Peyer's patch (tissue), 4 donors: ENCODE measurements around the gene CRKL. TPM values are rescaled to one million over a fixed set of nuclear protein-coding genes. Genes with fewer than 3 reads are reported as not detected.
A peak's percentile ranks its signal among the peaks of the same experiment; 100 is the strongest.

ENCODE experiments used
- DNase-seq, 3 donors: peaks; one replicate each; pipeline ENCODE4 v3.0.0-alpha.2; 2017 to 2019
- H3K27ac ChIP-seq, 4 donors: fragments of 200-600 bp; sonication (generic); one replicate each; pipeline ENCODE4 v1.5.1; 2016 to 2019
- H3K27me3 ChIP-seq, 2 donors: fragments of 200-600 bp; sonication (generic); one replicate each; pipeline ENCODE4 v1.5.1; 2019
- H3K36me3 ChIP-seq, 3 donors: fragments of 200-600 bp; sonication (generic); one replicate each; pipeline ENCODE4 v1.5.1; 2016 to 2019
- H3K4me1 ChIP-seq, 4 donors: fragments of 200-600 bp; sonication (generic); one replicate each; pipeline ENCODE4 v1.5.1; 2016 to 2019
- H3K4me3 ChIP-seq, 4 donors: fragments of 200-600 bp; sonication (generic); 1 replicate in 3 of 4; 2 replicates in 1 of 4; pipeline ENCODE4 v1.5.1; 2016 to 2019; ENCODE audit warnings: mild to moderate bottlenecking in 1 of 4
- H3K9me3 ChIP-seq, 4 donors: fragments of 200-600 bp; sonication (generic); one replicate each; pipeline ENCODE4 v1.5.1; 2016 to 2019; ENCODE audit warnings: mild to moderate bottlenecking in 1 of 4
- CTCF ChIP-seq, 6 experiments: fragments of 450-650 bp in 4 of 6; fragments of 200-600 bp in 2 of 6; sonication (generic) in 1 of 6; IDR thresholded peaks; one replicate each; pipeline ENCODE4 v1.5.1; 2017 to 2019; ENCODE audit warnings: antibody characterized with exemption in 6 of 6, mild to moderate bottlenecking in 3 of 6, moderate library complexity in 1 of 6
- POLR2A ChIP-seq, 2 donors: fragments of 450-650 bp; IDR thresholded peaks; one replicate each; pipeline ENCODE4 v1.5.1; 2017; ENCODE audit warnings: antibody characterized with exemption in 2 of 2, mild to moderate bottlenecking in 2 of 2, moderate library complexity in 2 of 2
- total RNA-seq, 4 donors: library from RNA; depleted of rRNA; stranded (reverse); fragments of >200 nt; gene quantifications; one replicate each; pipeline ENCODE4 v1.1.0, GENCODE V29; 2016

CRKL gene
- total RNA-seq, 4 donors from 2014 or later, result 39.6 to 58.8 (median 58.2) TPM

- H3K4me3 ChIP-seq, result peak overlapping the region in 1 of 4 donors; percentile 15
- H3K36me3 ChIP-seq, result peaks cover 0 to 41% (median 0%) of the 10 kb centered on the region in 3 donors
- peaks cover 3 to 66% (median 12%) of the 10 kb centered on the region in 4 donors for H3K4me1 ChIP-seq
- TF ChIP-seq POLR2A (IDR thresholded peaks at IDR 0.05) (no peak), CTCF (IDR thresholded peaks at IDR 0.05) (no peak)
- no peaks in the 10 kb centered on the region for H3K27me3 ChIP-seq
- DNase-seq, result peak in 2 of 3 donors; percentile 80 to 85
- peak overlapping the region in 3 of 4 donors; percentile 65 to 93 (median 82) for H3K27ac ChIP-seq
- H3K9me3 ChIP-seq, result no peaks in the 10 kb centered on the region
Observed at GRCh38 chr22:20952544-20953341, 35.5 kb downstream of the CRKL start.

- peaks cover 3 to 67% (median 9%) of the 10 kb centered on the region in 4 donors for H3K4me1 ChIP-seq
- peaks cover 0 to 41% (median 0%) of the 10 kb centered on the region in 3 donors for H3K36me3 ChIP-seq
- no peaks in the 10 kb centered on the region for H3K27me3 ChIP-seq
- no peak overlapping the region for H3K4me3 ChIP-seq
- DNase-seq, result no peak
- H3K9me3 ChIP-seq, result no peaks in the 10 kb centered on the region
- H3K27ac ChIP-seq, result peak overlapping the region in 3 of 4 donors; percentile 65 to 93 (median 82)
- no peak for TF ChIP-seq POLR2A (IDR thresholded peaks at IDR 0.05)
- TF ChIP-seq CTCF (IDR thresholded peaks at IDR 0.05), result peak in 3 of 6 experiments; percentile 6 to 26 (median 15)
Observed at GRCh38 chr22:20953342-20953608, 36.1 kb downstream of the CRKL start.

- peaks cover 3 to 64% (median 9%) of the 10 kb centered on the region in 4 donors for H3K4me1 ChIP-seq
- H3K36me3 ChIP-seq, result peaks cover 0 to 41% (median 0%) of the 10 kb centered on the region in 3 donors
- H3K9me3 ChIP-seq, result no peaks in the 10 kb centered on the region
- no peaks in the 10 kb centered on the region for H3K27me3 ChIP-seq
- peak in 1 of 3 donors; percentile 46 for DNase-seq
- H3K27ac ChIP-seq, result peak overlapping the region in 2 of 4 donors; percentile 82 to 93
- TF ChIP-seq POLR2A (IDR thresholded peaks at IDR 0.05) (no peak), CTCF (IDR thresholded peaks at IDR 0.05) (no peak)
- peak overlapping the region in 1 of 4 donors; percentile 8 for H3K4me3 ChIP-seq
Observed at GRCh38 chr22:20953668-20954500, 36.7 kb downstream of the CRKL start.

GRCh38 chr22:20955548-20955947 is 38.3 kb downstream of the CRKL start:
- peak overlapping the region in 2 of 4 donors; percentile 58 to 76 for H3K4me3 ChIP-seq
- H3K4me1 ChIP-seq, result peaks cover 3 to 48% (median 9%) of the 10 kb centered on the region in 4 donors
- DNase-seq, result peak in 1 of 3 donors; percentile 22
- no peaks in the 10 kb centered on the region for H3K9me3 ChIP-seq
- peaks cover 0 to 28% (median 0%) of the 10 kb centered on the region in 3 donors for H3K36me3 ChIP-seq
- TF ChIP-seq CTCF (IDR thresholded peaks at IDR 0.05), result no peak
- no peak for TF ChIP-seq POLR2A (IDR thresholded peaks at IDR 0.05)
- H3K27ac ChIP-seq, result peak overlapping the region in 2 of 4 donors; percentile 89 to 95
- H3K27me3 ChIP-seq, result no peaks in the 10 kb centered on the region

DNA sequence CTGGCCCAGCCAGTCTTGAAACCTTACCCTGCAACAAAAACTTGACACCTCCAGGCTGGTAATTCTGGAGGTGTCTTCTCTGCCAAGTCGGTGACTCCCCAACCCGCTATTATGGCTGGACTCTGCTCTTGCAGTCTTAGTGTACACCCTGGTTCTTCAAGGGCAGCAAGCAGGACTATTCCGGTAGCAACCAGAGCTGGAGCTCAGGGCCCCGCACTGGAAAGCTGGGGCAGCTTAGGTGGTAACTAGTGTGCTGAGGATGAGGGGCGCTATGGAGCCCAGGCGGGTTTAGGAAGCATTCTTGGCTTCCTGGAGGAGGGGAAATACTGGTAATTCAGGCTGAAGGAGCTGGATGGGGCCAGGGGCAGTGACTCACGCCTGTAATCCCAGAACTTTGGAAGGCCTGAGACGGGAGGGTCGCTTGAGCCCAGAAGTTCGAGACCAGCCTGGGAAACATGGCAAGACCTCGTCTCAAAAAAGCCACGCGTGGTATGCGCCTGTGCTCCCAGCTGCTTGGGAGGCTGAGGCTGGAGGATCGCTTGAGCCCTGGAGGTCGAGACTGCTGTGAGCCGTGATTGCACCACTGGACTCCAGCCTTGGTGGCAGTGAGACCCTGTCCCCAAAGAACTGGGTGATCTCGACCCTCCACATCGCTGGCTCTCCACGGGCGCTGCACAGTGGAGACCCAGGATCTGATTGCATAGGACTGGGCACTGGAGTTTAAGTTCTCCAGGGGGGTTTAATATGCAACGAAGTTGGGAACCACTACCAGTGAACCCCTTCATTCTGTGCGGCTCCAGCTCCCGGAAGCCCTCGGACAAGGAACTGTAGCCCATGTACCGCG is 39.3 kb downstream of the CRKL start:
- DNase-seq, result peak in 2 of 3 donors; percentile 83 to 85
- TF ChIP-seq CTCF (IDR thresholded peaks at IDR 0.05) (peak in 1 of 6 experiments; percentile 6), POLR2A (IDR thresholded peaks at IDR 0.05) (peak; percentile 83 to 84)
- H3K36me3 ChIP-seq, result peaks cover 0 to 19% (median 0%) of the 10 kb centered on the region in 3 donors
- H3K27me3 ChIP-seq, result no peaks in the 10 kb centered on the region
- H3K27ac ChIP-seq, result peak overlapping the region; percentile 57 to 95 (median 90)
- H3K9me3 ChIP-seq, result no peaks in the 10 kb centered on the region
- H3K4me3 ChIP-seq, result peak overlapping the region; percentile 58 to 76 (median 60)
- peaks cover 3 to 42% (median 9%) of the 10 kb centered on the region in 4 donors for H3K4me1 ChIP-seq
